Measurements from ENCODE around the gene DLX5.

DNA sequence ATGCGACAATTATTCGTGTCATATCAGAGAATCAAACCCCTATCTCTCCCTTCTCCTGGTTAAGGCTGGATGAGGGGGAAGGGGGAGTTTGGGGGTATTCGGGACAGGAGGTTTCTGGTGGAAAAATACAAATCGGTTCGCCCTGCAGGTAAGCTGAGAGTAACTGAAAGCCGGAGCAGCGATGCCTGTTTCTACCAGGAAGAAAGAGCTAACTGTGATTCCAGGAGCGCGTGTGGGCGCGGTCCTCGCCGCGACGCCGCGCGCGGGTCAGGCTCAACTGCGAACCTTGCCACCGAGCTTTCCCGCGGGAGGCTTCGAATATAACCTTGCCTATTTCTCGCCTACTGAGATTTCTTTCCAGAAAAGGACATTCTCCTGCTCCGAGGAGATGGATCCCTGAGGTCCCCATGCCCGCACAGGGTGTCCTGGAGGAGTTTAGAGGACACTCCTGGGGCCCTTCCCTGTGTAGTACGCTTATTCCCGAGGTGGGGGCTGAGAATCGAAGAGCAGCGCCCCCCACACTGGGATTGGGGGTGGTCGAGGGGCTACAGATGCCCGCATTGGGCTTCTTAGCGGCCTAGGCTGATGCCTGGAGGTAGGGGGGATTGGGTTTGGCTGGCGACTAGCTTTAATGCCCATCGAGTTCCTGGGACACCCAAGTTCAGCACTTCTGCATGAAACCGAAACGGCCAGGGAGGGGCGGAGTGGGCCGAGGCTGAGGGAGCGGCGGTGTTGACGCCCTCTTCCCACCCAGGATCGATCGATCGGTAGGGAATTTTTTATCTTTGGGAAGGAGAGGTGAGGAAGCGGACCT lies 32.2 kb downstream of the DLX5 start:
- no peak for TF ChIP-seq CTCF (IDR thresholded peaks at IDR 0.05)
- no peak for TF ChIP-seq ZFX (IDR thresholded peaks at IDR 0.05; ENCODE audit: borderline replicate concordance)

All from 22Rv1 (cell line).